NCI-H2029 (cell line): Measurements from ENCODE around the gene AKIRIN2.
"Not testable (repeated sequence)": the region's sequence is repeated elsewhere in the genome, so short reads cannot be mapped to it uniquely, and the experiment has no call there.

Experiments used
- DNase-seq: peaks from one replicate; lab custom pipeline; 2025; lab: John Stamatoyannopoulos, UW

Gene AKIRIN2

DNA sequence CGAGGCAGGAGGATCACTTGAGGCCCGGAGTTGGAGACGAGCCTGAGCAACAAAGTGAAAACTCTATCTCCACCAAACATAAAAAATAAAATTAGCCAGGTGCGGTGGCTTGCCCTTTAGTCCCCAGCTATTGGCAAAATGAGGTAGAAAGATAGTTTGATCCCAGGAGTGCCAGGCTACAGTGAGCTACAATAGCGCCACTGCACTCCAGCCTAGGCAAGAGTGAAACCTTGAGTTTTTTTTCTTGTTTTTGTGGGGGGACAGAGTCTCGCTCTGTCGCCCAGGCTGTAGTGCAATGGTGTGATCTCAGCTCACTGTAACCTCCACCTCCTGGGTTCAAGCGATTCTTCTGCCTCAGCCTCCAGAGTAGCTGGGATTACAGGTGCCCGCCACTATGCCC, 14.1 kb downstream of the AKIRIN2 start:
- not testable (repeated sequence) for DNase-seq

DNA sequence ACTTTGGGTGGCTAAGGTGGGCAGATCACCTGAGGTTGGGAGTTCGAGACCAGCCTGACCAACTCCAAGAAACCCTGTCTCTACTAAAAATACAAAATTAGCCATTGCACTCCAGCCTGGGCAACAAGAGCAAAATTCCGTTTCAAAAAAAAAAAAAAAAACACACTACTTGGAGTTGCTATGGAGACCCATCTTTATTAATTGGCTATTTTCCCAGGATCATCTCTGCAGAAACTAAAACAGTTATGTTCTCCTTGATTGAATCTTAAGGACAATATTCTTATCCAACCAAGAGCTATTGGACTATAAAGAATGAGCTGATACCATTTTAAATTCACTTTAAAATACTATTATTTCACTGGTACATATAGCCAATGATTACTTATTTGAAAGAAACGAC, 14.7 kb downstream of the AKIRIN2 start:
- DNase-seq: no peak

DNA sequence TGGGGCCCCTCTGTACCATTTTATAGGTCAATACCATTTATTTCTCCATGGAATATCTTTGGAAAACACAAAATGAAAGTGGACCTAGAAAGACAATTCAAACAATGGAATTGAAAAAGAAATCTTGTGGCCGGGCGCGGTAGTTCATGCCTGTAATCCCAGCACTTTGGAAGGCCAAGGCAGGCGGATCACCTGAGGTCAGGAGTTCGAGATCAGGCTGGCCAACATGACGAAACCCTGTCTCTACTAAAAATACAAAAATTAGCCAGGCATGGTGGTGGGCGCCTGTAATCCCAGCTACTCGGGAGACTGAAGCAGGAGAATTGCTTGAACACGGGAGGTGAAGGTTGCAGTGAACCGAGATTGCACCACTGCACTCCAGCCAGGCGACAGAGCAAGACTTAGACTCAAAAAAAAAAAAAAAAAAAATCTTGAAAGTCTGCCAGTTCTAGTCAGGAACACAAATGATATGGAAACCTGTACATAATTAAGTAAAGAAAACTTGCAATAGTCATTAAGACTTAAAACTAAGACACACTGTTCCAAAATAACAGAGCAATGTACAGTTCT, 15.3 kb downstream of the AKIRIN2 start:
- DNase-seq: not testable (repeated sequence)

DNA sequence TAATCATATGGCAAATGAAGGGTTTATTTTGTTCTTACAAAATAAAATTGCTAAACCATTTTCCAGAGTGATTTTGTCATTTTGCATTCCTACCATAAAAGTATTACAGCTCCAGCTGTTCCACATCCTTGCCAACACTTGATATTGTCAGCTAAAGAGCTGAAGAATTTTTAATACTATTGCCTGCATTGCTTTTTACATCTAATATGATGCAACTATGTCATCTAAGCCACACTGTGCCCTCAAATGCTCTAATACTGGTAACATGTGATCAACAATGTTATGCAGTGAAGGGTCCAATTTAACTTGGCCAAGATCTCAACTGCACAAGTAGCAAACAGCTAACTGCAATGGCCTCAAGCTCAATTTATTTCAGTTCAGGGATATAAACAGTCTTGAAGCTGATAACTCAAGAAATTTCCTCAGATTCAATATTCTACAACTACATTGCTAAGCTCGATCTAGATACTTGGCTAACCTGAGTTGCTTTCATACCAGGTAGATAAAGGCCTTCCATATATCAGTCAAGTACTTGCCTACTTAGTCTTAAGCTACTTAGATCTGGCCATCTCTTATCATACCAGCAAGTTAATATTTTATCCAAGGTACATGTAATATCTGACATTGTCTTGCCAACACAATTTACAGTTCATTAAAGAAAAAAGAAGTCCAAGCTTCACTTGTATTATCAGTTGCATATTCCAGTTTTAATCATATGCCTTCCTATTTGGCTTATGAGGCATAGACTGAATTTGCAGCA, 17.0 kb downstream of the AKIRIN2 start:
- DNase-seq: no peak

DNA sequence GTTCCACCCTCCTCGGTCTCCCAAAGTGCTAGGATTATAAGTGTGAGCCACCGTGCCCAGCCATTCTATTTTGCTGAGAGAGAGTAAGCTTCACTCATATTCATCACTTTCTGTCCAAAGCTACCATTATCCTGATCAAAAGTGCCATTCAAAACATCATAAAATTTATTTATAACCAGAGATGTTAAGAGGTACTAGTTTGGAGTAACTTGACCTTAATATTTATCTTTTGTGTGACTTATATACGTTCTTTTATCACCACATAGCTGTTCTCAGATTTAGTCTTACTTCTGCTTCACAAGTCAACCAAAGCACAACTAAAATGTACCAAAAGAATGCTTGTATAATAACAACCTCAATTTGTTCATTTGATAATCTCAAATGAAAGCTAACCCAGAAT, 18.1 kb downstream of the AKIRIN2 start:
- no peak for DNase-seq

DNA sequence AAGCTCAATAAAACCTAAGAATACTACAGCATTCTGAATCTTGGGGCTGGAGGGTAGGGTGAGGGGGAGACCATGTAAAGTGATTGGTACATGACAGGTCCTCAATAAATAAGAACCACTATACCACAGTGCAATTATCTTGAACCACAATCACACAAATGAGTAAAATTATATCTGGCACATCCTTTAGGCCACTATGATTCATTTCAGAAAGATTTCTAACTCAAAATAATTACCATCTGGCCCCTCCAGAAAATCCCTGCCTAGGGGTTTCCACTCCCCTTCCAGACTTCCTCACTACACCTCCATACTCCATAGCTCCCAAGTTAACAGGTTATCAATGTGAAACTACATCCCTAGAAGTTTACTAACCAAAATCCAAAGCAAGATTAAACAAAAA, 19.7 kb downstream of the AKIRIN2 start:
- no peak for DNase-seq

DNA sequence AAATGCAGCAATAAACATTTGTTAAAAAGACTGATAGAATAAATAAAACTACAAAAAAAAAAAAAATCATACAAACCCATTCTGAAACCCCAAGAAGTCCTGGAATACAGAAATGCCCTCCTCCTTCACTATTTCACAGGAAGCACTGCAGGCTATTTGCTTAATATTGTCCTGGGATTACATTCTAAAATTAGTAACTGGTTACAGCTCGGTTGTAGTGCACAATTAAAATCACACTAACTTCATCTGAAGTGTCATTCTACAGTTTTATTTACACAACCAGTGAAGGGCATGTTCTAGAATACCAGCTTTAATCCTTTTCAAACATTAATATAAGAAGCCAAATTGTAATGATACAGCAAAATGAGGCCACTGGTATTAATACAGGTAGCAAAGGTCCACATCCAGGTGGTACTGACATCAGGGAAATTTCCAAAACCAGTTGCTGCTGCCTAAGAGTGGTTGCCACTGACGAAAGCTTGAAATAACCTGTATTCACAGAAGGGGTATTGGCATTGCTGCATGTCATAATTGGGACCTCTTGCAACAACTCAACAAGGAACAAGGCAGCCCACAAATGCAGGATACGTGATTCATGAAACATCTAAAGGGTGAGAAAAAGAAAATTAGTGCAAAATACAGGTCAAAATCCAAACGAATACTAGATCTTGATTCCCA, 26.9 kb downstream of the AKIRIN2 start:
- DNase-seq: peak; percentile 69

DNA sequence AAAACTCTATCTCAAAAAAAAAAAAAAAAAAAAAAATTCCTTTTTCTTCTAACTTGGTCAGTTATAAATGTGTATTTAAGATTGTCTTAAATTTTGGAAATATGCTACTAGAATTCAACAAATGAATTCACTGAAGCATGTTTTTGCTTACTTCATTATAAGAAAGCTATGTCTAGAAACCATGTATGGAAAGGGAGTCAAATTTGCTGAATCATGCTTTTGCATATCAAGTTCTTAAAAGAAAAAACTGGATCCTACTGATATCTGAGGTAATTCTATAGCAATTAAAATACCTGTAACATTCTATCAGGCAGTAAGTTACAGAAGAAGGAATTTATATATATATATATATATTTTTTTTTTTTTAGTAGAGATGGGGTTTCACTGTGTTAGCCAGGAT, 27.7 kb downstream of the AKIRIN2 start:
- DNase-seq: no peak

DNA sequence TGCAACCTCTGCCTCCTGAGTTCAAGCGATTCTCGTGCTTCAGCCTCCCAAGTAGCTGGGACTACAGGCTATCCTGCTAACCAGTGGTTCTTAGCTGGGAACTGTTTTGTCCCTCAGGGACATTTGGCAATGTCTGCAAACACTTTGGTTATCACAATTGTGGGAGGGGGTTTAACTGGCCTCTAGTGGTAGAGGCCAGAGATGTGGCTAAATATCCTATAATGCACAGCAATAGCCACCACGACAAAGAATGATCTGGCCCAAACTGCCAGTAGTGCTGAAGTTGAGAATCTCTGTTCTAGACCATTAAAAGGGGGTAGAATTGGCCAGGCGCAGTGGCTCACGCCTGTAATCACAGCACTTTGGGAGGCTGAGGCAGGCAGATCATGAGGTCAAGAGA, 28.8 kb downstream of the AKIRIN2 start:
- no peak for DNase-seq

DNA sequence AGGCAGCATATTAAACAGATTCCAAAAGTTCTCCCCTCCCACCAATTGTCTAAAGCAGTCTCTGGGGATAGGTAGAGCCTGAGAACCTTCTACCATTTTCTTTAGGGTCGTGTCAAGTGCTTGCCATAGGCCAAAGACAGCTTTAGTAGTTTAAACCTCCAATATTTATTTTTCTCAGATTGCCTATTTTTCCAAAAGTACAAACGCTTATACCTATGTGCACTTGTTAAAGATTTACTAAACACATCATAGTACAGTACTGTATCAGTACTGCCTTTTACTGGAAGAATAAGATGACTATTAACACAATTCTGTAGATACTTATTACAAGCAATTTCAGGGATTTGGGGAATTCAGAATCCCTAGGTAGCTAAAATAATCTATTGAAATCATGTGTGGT, 29.4 kb downstream of the AKIRIN2 start:
- no peak for DNase-seq

DNA sequence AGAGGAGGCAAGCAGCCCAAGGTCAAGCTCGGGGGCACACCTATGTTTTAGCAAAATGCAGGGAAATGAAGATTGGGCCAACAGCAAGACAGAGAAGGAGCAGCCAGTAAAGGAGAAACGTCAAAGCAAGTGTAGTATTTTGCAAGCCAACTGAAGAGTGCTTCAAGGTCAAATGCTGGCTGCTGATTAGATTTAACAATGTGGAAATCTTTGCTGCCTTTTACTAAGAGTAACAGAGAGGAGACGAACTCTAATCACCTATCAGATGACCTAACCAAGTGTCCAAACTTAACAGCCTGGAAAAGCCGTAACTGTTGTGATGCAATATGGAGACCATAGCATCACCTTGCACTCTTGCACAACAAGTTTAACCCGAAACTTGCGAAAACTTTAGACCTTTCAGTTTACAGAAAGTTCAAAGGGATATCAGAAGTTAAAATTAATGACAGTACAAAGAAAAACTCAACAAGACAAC, 30.4 kb downstream of the AKIRIN2 start:
- DNase-seq: no peak

DNA sequence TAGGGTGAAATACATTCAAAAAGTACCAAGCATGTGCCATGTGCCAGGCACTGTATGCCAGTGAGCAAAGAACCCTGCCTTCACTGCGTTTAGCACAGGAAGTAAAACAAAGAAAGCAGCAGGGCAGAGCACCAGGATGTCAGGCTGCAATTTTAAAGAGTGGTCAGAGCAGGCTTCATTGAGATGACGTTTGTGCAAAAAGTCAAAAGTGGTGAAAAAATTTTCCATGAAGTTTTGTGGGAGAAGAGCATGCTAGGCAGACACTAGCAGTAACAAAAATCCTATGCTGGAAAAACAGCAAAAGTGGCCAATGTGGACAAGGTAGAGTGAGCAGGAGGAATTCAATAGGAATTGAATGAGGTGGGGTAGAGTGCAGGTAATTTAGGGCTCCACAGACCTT, 31.3 kb downstream of the AKIRIN2 start:
- DNase-seq: no peak

DNA sequence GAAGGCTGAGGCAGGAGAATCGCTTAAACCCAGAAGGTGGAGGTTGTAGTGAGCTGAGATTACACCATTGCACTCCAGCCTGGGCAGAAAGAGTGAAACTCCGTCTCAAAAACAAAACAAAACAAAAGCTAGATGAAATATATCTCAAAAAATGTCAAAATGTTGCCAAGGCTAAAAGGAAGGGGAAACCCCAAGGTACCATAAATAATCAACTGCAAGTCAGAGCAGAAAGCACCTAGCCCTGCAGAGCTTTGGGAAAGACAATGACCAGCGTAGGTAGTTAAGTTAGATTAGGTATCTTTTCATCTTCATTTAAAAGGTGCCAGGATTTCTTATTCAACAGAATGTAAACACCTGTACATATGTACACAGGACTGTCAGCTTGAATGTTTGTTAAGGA, 33.0 kb downstream of the AKIRIN2 start:
- DNase-seq: no peak

DNA sequence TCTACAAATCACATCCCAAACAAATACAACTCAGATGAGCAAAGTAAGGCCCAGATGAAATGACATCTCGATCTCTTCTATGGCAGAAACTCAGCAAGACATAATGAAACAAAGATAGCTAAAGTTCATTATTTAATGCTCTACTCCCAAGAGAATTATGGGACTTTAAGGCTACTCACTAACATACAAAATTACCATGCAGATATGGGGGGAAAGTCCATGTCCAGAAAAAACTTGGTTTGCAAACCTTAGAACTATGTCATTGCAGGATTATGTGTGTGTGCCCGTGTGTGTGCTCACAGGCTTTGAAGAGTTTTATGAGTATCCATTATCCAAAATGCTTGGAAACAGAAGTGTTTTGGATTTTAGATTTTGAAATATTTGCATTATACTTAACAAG, 34.0 kb downstream of the AKIRIN2 start:
- no peak for DNase-seq

DNA sequence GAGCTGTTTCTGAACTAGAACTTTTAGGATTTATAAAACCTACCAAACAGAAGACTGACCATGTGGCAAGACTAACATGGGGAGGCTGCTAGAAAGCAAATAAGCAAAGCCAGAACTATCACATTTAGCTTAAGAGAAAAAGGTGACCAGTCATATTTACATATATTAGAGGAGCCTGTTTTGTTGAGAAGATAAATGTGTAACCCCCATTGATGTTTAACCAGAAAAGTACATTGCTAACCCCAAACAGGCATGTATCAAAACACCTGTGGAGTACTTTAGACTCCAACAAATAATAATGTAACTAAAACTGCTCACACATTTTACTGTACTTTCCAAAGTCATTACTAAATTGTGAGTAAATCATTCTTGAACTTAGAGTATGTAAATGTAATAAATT, 35.0 kb downstream of the AKIRIN2 start:
- no peak for DNase-seq

DNA sequence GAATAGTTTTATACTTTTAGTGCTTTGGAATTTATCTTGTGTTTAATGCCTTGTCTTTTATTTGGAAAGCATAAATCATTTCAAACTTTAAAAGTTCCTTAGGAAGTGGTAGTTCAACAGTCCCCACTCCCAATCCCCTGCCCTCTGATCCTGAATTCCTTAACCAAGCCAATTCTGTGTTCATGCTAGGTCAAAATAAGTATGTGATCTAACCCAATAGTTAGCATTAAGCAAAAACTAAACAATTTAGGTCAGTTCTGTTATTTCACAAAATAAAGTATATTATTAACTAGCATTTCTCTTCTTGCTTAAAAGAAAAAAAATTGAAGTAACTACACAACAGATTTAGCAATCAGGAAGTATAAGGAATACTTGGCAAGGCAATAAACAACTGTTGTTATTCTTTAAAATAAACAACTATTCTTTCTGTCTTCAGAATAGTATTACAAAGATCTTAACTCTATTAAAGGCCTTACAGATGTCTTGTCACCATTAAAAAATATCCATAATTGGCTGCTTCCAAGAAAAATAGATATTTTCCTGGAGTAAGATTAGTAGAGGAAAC, 37.0 kb downstream of the AKIRIN2 start:
- no peak for DNase-seq

DNA sequence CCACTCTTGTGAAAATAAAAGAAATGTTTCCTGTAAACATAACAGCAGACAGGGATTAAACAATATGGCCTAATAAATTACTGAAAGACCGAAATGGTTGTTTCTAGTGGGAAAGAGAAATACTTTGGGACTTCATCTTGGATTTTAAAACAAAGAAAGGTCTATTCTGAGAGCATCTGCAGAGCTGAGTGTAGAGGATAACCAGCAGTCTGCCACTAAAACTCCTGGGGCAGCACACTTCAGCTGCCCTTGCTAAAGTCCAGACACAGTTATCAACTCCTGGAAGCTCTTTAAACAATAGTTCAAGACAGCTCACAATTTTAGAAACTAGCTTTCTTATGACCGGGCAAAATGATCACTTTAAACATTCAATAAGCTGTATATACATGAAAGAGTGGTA, 38.6 kb downstream of the AKIRIN2 start:
- no peak for DNase-seq

DNA sequence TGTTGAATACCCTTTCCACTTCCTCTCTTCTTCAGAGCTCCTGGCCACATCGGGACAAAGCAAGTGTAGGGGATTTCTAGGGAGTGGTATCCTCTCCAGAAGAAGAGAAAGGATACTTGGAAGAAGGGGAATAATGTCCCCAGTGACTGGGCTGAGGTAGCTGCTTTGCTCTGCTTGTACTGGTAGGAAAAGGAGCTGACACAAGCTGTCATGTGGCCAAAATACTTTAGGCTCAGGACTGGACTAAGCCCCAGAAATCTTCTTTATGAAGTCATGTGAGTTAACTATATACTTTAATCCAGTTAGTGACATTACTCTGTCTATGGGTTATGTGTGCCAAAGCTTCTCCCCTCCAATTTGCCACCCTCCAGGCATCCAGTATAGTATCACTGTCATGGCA, 40.5 kb downstream of the AKIRIN2 start:
- DNase-seq: no peak

DNA sequence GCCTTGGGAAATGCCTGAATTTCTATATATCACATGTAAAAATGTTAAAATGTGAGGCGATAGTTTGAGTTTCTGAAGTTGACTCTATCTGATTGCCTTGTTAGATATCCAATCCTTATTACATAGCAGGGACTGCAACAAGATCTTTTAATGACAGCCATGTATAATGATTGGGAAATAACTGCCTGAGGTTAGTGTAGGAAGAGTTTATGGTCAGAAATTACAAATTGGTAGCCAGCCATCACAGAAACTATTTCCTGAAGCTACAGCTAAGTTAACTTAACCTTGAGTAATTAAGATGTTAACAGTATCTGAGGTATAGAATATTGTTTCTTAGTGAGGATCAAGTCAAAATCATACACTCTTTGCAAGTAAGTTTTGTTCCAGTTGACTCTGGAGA, 41.0 kb downstream of the AKIRIN2 start:
- DNase-seq: no peak

DNA sequence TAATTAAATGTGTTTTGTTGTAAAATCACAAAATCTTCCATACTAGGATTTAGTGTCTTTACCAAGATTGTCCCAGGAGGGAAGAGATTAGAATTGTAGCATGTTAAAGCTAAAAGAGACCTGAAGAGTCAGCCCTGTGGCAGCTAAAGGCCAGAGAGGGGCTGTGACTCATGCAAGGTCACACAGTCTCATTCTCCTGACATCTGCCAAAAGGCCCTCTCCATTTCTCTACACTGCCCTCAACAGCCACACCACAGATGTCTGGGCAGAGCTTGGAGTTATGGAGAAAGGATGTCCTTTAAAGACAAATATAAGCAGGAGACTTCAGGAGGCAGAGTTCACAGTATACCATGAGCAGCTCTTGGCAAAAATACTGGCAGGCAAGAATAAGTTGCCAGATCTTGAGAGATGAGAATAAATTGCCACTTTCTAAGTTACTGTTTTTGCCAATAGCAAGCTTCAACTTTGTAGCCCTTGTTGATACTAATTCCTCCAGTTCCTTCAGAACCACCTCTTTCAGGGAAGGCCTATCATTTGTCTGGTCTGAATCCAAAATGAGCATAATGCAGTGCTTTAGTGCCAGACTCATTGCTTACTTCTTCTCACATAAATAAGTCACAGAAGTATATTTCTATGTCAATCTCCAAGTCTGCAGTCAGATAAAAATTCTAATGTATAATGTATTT, 41.7 kb downstream of the AKIRIN2 start:
- DNase-seq: no peak

DNA sequence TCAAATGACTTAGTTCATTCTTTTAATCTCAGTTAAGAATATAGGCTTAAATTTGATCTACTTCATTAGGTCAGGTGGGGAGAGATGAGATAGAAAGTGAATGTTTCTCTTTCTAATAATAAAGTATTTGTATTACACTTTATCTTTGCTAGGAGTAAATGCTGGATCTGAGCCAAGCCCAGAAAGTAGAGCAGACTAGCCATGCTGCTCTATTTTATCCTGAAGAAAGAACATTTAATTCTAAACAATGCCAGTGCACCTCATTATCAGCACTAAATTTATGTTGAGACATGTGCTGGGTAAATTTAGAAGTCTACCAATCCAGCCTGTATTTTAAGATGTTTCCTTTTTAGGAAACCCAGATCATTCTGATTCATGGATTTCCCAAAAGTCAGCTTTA, 43.5 kb downstream of the AKIRIN2 start:
- DNase-seq: no peak

DNA sequence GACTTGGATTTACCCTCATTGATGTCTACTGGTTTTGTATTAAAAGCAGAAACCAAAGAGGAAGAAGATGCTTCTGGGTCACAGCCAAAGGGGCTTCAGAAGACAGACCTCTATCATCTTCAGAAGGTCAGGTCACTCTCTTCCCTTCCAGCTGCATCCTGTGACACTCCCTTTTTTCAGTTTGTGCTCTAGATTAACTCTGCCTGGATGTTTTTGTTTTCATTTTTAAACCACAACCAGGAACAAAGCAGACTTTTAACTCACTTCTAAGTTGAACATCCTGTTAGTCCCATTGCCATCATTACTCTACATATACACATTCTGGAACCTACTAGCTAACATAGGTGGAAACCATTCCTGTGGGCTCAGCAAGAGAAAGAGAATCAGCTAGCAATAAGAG, 45.2 kb downstream of the AKIRIN2 start:
- no peak for DNase-seq

DNA sequence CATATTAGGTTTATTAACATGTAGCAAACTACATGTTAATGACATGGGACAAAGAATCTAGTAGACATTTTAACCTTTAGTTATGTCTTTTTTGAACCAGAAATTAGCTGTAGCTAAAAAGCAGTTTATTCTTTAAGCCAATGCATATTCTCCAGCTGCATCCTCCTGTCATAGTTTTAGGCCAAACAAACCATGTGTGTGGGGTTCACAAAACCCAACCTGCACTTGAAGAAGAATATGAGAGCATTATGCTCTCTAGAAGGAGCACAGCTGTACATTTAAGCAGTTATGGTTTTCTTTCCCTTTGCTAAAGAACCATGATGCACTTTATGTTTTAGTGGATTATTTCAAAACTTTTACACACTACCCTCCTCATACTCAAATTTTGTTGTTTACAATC, 46.2 kb downstream of the AKIRIN2 start:
- DNase-seq: no peak
